Mucosa of stomach (tissue), 1 donor: ENCODE measurements around the gene HAUS1.
"Not testable (repeated sequence)": the region's sequence is repeated elsewhere in the genome, so short reads cannot be mapped to it uniquely, and the experiment has no call there.

Source experiments
- H3K27me3 ChIP-seq: one replicate; pipeline ENCODE4 v1.7.0; 2013; ENCODE audit warnings: mild to moderate bottlenecking, low read length; ENCODE audit not compliant: control insufficient read depth, insufficient read depth
- H3K36me3 ChIP-seq: one replicate; pipeline ENCODE4 v1.7.0; 2013; ENCODE audit warnings: low read length; ENCODE audit not compliant: control insufficient read depth, insufficient read depth
- H3K4me1 ChIP-seq: one replicate; pipeline ENCODE4 v1.7.0; 2013; ENCODE audit warnings: mild to moderate bottlenecking, low read length; ENCODE audit not compliant: control insufficient read depth, insufficient read depth
- H3K4me3 ChIP-seq: one replicate; pipeline ENCODE4 v1.7.0; 2013; ENCODE audit warnings: low read length
- H3K9ac ChIP-seq: one replicate; pipeline ENCODE4 v1.7.0; 2013; ENCODE audit warnings: mild to moderate bottlenecking, low read length, moderate library complexity
- H3K9me3 ChIP-seq: one replicate; pipeline ENCODE4 v1.7.0; 2013; ENCODE audit warnings: mild to moderate bottlenecking, low read length, moderate library complexity; ENCODE audit not compliant: control insufficient read depth
- donor health status: Pancreatic carcinoma.

HAUS1 gene

DNA sequence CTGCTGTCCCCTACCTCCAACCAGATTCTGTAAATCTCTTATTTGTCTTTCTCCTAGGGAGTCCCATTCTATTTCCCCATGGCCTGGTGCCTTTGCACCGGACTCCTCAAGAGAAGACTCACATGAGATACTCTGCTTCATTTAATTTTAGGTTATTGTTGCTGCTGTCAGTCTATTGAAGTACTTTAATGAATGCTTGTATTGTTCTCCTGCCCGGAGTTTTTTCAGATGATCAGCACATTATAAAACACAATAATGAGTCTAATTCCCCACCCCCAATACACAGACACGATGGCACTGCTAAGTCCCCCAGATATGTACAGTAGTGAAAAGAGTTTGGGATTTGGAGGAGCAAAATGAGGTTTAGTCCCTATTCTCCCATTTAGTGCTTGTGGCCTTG is 58.9 kb downstream of the HAUS1 start:
- no peaks in the 10 kb centered on the region for H3K9me3 ChIP-seq
- no peaks in the 10 kb centered on the region for H3K27me3 ChIP-seq
- peaks cover 13% of the 10 kb centered on the region for H3K4me1 ChIP-seq
- H3K4me3 ChIP-seq, result no peak overlapping the region
- H3K36me3 ChIP-seq, result no peaks in the 10 kb centered on the region
- H3K9ac ChIP-seq, result no peak overlapping the region

DNA sequence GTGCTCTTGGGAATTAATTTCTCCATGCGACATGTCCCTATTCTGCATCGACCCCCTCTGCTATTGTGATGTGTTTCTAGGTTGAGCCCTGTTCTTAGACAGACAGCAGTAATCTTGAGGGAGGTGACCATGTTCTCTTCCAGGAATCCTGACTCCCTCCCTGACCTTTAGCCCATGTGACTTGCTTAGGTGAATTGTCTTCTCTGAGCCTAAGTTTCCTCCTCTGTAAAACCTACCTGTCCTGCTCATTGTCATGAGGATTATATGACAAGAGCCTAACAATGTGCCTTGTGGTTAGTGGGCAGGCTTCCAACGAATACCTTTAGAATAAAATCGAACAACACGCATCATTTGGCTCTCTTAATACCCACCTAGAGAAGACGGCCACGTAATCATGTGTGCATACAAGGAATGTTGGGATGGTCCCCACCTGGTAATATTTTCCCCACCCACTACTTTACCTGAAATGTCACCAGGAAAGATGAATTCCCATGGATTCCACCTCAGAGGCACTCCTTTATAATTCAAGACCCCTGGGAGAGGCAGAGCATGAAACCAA is 59.8 kb downstream of the HAUS1 start:
- H3K4me1 ChIP-seq, result peaks cover 14% of the 10 kb centered on the region

GRCh38 chr18:46164502-46164901 is 60.3 kb downstream of the HAUS1 start:
- H3K27me3 ChIP-seq, H3K9ac ChIP-seq, H3K9me3 ChIP-seq, H3K36me3 ChIP-seq, H3K4me3 ChIP-seq: not testable (repeated sequence)
- H3K4me1 ChIP-seq, result peaks cover 14% of the 10 kb centered on the region

More for the DNA sequence above, 59.8 kb downstream of the HAUS1 start:
- Histone ChIP-seq H3K27me3 (no peaks in the 10 kb centered on the region), H3K36me3 (no peaks in the 10 kb centered on the region), H3K9ac (no peak overlapping the region), H3K4me3 (no peak overlapping the region), H3K9me3 (no peaks in the 10 kb centered on the region)

GRCh38 chr18:46164920-46165319 is 60.7 kb downstream of the HAUS1 start:
- H3K4me1 ChIP-seq, result peaks cover 12% of the 10 kb centered on the region
- no peaks in the 10 kb centered on the region for H3K9me3 ChIP-seq
- no peak overlapping the region for H3K4me3 ChIP-seq
- no peaks in the 10 kb centered on the region for H3K27me3 ChIP-seq
- H3K9ac ChIP-seq, result no peak overlapping the region
- H3K36me3 ChIP-seq, result no peaks in the 10 kb centered on the region

DNA sequence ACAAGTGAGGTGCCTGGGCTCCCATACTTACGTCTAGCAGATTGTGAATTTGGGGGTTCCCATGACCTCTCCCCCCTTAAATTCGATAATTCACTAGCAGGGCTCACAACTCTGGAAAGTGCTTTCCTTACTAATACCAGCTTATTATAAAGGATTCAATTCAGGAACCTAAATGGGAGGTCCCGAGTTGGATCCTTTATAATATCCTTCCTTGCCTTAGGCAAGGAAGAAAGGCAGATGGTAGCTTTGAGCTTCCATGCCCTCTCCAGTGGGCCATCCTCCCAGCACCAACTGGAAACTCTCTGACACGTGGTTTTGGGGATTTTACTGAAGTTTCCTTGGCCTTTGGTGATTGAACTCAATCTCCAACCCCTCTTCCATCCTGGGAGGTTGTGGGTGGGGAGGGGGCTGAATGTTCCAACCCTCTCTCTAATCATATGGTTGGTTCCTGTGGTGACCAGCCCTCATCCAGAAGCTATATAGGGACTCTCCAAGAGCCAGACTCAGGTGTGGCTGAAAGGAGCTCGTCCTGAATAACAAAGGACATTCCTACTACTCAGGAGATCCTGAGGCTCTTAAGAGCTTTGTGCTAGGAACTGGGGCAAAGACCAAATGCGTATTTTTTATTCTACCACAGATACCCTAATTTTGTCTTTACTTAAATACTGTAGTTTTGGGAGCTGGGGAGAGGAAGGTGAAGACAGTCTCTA is 62.2 kb downstream of the HAUS1 start:
- H3K27me3 ChIP-seq, result no peaks in the 10 kb centered on the region
- H3K9ac ChIP-seq, result no peak overlapping the region
- peaks cover 6% of the 10 kb centered on the region for H3K4me1 ChIP-seq
- H3K9me3 ChIP-seq, result no peaks in the 10 kb centered on the region
- H3K36me3 ChIP-seq, result no peaks in the 10 kb centered on the region
- H3K4me3 ChIP-seq, result no peak overlapping the region

GRCh38 chr18:46167971-46168370 is 63.8 kb downstream of the HAUS1 start:
- Histone ChIP-seq H3K4me3 (no peak overlapping the region), H3K27me3 (no peaks in the 10 kb centered on the region), H3K4me1 (peaks cover 7% of the 10 kb centered on the region), H3K9me3 (no peaks in the 10 kb centered on the region), H3K36me3 (no peaks in the 10 kb centered on the region), H3K9ac (no peak overlapping the region)

DNA sequence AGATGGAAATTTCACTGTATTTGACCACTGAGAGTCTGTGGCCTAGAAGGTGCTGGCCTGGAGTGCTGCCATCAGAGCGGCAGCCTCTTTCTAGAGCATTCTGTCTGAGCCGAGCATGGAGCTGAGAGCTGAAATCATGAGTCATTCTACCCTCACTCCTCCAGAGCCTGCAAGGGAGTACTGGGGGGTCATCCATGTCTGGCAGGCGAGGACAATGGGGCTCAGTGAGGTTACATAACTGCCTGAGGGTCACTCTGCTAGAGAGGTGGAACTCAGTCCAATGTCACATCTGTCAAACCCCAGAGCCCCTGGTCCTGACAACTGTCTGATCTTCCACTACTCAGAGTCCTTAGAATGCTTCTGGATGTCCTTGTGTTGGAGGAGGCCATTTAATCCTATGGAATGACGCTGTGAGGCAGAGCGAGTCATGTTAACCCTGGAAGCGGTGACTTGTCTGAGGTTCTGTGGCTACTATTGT is 65.3 kb downstream of the HAUS1 start:
- H3K36me3 ChIP-seq, result no peaks in the 10 kb centered on the region
- no peak overlapping the region for H3K9ac ChIP-seq
- no peak overlapping the region for H3K4me3 ChIP-seq
- no peaks in the 10 kb centered on the region for H3K9me3 ChIP-seq
- H3K4me1 ChIP-seq, result peaks cover 9% of the 10 kb centered on the region
- no peaks in the 10 kb centered on the region for H3K27me3 ChIP-seq

DNA sequence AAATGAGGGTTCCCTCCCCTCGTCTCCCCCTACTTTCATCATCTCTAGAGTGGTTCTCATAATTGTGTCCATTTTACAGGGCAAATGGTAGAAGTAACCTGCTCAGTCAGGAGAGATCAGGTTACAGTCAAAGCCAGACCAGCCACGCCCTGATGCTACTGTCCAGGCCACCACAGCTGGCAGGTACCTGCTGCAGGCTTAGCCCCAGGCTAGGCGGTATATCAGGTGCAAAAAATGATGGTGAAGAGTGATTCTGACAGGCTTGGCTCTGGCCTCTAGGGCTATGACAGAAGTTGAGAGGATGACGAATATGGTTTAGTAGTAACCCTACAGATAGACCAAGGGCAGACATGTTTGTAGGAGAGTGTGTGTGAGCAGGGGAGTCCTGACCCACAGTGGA is 67.1 kb downstream of the HAUS1 start:
- Histone ChIP-seq H3K36me3 (no peaks in the 10 kb centered on the region), H3K4me1 (peaks cover 9% of the 10 kb centered on the region), H3K9ac (no peak overlapping the region), H3K9me3 (no peaks in the 10 kb centered on the region), H3K4me3 (no peak overlapping the region), H3K27me3 (no peaks in the 10 kb centered on the region)

DNA sequence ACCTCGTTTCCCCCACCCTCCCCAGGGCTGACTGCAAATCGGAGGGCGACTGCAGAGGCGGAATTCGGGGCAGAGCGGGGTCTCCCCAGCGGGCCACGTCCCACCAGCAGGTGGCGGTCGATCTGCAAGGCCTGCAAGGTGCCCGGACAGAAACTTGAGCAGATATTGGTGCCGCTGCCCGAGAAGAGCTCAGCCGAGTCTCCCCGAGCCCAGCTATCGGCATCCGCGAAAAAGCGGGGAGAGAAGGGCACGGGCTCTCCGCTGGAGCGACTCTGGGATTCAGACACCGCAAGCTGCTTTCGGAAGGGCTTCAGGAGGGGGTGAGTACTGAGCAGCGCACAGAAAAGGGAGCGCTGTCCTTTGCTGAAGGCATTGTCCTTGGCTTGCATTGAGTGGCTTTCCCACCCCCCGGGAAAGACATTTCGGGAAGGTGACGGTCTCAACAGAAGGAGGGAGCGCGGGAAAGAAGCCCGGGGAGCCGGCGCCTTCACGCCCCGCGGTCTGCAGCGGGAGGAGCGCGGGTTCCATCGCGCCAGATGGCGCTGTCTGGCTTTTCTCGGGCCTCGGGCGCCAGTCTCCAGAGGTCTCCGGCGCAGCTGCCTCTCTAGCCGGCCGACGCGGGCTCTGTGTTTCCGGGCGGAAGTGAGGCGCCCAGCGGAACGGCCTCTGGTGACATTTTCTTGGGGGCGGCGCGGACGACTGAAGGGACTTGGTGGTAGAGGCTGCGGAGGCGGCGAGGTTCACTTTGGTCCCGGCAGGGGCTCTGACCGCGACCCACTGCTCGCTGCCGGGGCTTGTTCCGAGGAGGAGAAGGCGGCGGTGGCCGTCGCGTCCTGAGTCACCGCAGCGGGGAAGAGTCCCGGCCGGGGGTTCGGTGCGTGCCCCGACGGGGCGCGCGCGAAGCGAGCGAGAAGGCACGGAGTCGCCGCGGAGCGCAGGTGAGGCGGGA is 69.5 kb downstream of the HAUS1 start:
- peaks cover 3% of the 10 kb centered on the region for H3K4me1 ChIP-seq

GRCh38 chr18:46174342-46175041 is 70.3 kb downstream of the HAUS1 start:
- Histone ChIP-seq H3K4me3 (peak overlapping the region; percentile 100), H3K27me3 (no peaks in the 10 kb centered on the region), H3K9ac (peak overlapping the region; percentile 90), H3K4me1 (peaks cover 3% of the 10 kb centered on the region), H3K9me3 (no peaks in the 10 kb centered on the region), H3K36me3 (no peaks in the 10 kb centered on the region)

More for the DNA sequence above, 69.5 kb downstream of the HAUS1 start:
- Histone ChIP-seq H3K9ac (peak overlapping the region; percentile 90), H3K27me3 (no peaks in the 10 kb centered on the region), H3K36me3 (no peaks in the 10 kb centered on the region), H3K4me3 (peak overlapping the region; percentile 100), H3K9me3 (no peaks in the 10 kb centered on the region)

DNA sequence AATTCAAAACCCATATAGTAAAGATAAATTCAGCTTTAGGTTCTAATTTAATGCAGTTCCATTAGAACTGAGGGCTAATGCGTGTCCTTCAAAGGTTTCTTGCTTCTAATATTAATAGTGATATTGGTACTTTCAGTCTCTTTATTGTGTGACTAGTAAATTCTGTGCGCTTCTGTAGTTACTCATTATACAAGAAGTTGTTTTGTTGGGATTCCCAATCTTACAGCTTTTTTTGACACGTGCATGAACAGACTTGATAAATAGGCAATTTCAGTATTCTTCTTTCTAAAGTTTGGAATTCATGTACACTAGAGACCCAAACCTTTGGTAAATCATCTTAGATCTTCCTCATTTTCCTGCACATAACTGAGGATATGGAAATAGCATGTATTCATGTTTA is 71.8 kb downstream of the HAUS1 start:
- no peaks in the 10 kb centered on the region for H3K9me3 ChIP-seq
- H3K4me1 ChIP-seq, result peaks cover 3% of the 10 kb centered on the region
- H3K9ac ChIP-seq, result no peak overlapping the region
- H3K27me3 ChIP-seq, result no peaks in the 10 kb centered on the region
- H3K4me3 ChIP-seq, result no peak overlapping the region
- H3K36me3 ChIP-seq, result no peaks in the 10 kb centered on the region
